Mucosa of descending colon (tissue), 3 donors: ENCODE data around the gene SLC2A5. TPM values are rescaled to one million over a fixed set of nuclear protein-coding genes. Genes with fewer than 3 reads are reported as not detected.
A peak's percentile ranks its signal among the peaks of the same experiment; 100 is the strongest.

Source experiments
- ATAC-seq: fragments of 200-7000 bp; cut with Tn5 transposase; one replicate; pipeline ENCODE4 v1.9.1; 2020; ENCODE audit warnings: mild to moderate bottlenecking, moderate library complexity
- DNase-seq, 3 donors: peaks; one replicate each; pipeline ENCODE4 v3.0.0-alpha.2; 2020
- H3K36me3 ChIP-seq: fragments of 200-600 bp; one replicate; pipeline ENCODE4 v1.8.0; 2021; ENCODE audit warnings: low read depth, mild to moderate bottlenecking
- H3K4me1 ChIP-seq: fragments of 200-600 bp; one replicate; pipeline ENCODE4 v1.8.0; 2021; ENCODE audit warnings: low read depth, mild to moderate bottlenecking
- H3K4me3 ChIP-seq: fragments of 200-600 bp; one replicate; pipeline ENCODE4 v1.8.0; 2021; ENCODE audit warnings: mild to moderate bottlenecking
- H3K9me3 ChIP-seq: fragments of 200-600 bp; one replicate; pipeline ENCODE4 v1.8.0; 2021; ENCODE audit warnings: mild to moderate bottlenecking
- intact Hi-C, 2 donors: fragments of 100-400 bp; cut with DNase I in 1 of 2; cut with micrococcal nuclease in 1 of 2; formaldehyde crosslinking; loops; one replicate each; pipeline versions ENCODE4 v1.11.0 to v1.11.1; 2022; cut with DNase I, micrococcal nuclease
- total RNA-seq, 3 donors: library from RNA; stranded (reverse); fragmentation: NEBNext Ultra II Directional in 2 of 3; extraction: Animal tissue kit (Norgen Biotek cat#: 25700) in 2 of 3; gene quantifications; one replicate each; pipeline versions ENCODE4 v1.2.1 to v1.2.4, GENCODE V29; 2021 to 2023
- TF ChIP-seq, protein P1 (sequence below): fragments of 200-600 bp; IDR thresholded peaks from one replicate; pipeline ENCODE4 v1.8.0; 2022; ENCODE audit warnings: antibody characterized with exemption, mild to moderate bottlenecking
- donor health status: DM: no; HTN: no; CAD: no; lungs with moderate emphysema.
- donor health status: DM: no; HTN: no; CAD: no.
- donor health status: DM: no; HTN: yes; CAD: no.

Gene SLC2A5
- total RNA-seq, 3 donors from 2014 or later, result 4.4 to 34.5 (median 7.8) TPM

DNA sequence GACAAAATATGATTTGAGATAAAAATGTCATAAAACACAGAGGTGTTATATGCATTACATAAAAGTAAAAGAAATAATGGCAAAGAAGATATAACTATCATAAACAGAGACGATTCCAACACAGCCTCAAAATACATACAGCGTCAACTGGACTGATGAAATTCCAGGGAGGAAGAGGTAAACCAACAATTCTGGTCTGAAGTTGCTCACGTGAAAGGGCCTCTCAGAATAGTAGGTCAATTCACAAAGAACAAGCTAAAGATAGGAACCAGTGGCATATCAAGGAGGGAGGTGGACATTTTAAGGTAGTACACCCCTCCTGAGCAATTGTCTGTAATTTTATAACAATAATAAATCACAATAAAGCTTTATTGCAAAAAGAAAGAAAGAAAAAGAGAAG is 18.6 kb downstream of the SLC2A5 start:
- Histone ChIP-seq H3K9me3 (no peaks in the 10 kb centered on the region), H3K4me1 (peaks cover 11% of the 10 kb centered on the region), H3K36me3 (no peaks in the 10 kb centered on the region), H3K4me3 (no peak overlapping the region)
- DNase-seq (no peak), ATAC-seq (no peak)
- intact Hi-C loops, result no loop called here
- TF ChIP-seq, protein P1, sequence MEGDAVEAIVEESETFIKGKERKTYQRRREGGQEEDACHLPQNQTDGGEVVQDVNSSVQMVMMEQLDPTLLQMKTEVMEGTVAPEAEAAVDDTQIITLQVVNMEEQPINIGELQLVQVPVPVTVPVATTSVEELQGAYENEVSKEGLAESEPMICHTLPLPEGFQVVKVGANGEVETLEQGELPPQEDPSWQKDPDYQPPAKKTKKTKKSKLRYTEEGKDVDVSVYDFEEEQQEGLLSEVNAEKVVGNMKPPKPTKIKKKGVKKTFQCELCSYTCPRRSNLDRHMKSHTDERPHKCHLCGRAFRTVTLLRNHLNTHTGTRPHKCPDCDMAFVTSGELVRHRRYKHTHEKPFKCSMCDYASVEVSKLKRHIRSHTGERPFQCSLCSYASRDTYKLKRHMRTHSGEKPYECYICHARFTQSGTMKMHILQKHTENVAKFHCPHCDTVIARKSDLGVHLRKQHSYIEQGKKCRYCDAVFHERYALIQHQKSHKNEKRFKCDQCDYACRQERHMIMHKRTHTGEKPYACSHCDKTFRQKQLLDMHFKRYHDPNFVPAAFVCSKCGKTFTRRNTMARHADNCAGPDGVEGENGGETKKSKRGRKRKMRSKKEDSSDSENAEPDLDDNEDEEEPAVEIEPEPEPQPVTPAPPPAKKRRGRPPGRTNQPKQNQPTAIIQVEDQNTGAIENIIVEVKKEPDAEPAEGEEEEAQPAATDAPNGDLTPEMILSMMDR, result no peak

DNA sequence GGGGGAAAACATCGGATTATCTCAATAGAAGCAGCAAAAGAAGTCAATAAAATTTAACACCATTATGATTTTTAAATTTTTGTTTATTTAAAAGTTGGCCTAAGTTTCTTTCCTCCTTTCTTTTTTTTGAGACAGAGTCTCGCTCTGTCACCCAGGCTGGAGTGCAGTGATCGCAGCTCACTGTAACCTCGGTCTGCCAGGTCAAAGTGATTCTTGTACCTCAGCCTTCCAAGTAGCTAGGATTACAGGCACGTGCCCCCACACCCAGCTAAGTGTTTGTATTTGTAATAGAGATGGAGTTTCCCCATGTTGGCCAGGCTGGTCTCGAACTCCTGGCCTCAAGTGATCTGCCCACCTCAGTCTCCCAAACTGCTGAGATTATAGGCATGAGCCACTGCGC is 20.9 kb downstream of the SLC2A5 start:
- Histone ChIP-seq H3K36me3 (no peaks in the 10 kb centered on the region), H3K9me3 (no peaks in the 10 kb centered on the region), H3K4me1 (peaks cover 11% of the 10 kb centered on the region), H3K4me3 (no peak overlapping the region)
- DNase-seq (no peak), ATAC-seq (no peak)
- intact Hi-C loops, result no loop called here
- TF ChIP-seq, protein P1, result no peak

DNA sequence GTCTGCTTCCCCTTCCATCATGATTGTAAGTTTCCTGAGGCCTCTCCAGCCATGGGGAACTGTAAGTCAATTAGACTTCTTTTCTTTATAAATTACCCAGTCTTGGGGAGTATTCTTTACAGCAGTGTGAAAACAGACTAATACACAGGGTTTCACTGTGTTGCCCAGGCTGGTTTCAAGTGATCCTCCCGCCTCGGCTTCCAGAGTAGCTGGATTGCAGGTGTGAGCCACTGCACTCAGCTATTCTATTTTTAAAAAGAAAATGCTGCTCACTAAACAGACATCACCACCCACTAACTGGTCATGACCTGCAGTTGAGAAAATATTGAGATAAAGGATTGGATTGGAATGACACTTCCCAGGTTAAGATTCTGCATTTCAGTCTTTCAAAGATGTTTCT is 22.4 kb downstream of the SLC2A5 start:
- Histone ChIP-seq H3K4me3 (no peak overlapping the region), H3K9me3 (no peaks in the 10 kb centered on the region), H3K4me1 (peaks cover 11% of the 10 kb centered on the region), H3K36me3 (no peaks in the 10 kb centered on the region)
- TF ChIP-seq, protein P1, result no peak
- intact Hi-C loops, result no loop called here
- no peak for ATAC-seq
- DNase-seq, result no peak

DNA sequence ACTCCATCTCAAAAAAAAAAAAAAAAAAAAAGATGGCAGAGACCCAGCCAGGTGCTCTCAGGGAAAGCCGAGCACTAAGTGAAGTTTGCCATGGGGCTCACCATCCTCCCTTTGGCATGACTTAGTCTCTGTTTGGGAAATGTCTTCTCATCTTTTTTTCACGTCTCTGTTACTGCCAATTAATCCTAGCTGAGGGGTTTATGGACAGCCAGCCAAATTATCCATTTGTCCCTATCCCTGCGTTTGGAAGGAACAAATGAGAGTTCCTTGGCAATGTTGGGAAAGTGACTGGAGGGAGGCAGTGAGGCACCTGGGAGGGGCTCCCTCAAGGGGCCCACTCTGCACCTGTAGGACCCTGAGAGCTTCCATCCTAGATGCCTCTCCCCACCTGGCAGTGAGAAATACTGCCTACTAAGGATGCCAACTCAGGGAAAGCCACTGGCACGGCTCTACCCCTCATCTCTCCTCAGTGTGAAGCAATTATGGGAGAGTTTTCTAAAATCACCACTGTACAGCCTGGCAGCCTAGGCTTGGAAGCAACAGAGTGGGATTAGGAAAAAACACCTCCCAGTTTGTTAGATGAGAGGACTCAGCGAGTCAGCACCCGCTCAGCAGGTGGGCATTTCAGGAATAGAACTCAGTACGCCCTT is 23.4 kb downstream of the SLC2A5 start:
- no peak for DNase-seq
- H3K4me3 ChIP-seq, result no peak overlapping the region
- intact Hi-C loops, result no loop called here
- peaks cover 11% of the 10 kb centered on the region for H3K4me1 ChIP-seq
- H3K36me3 ChIP-seq, result no peaks in the 10 kb centered on the region
- no peaks in the 10 kb centered on the region for H3K9me3 ChIP-seq
- peak; percentile 11 for ATAC-seq
- TF ChIP-seq, protein P1, result no peak

DNA sequence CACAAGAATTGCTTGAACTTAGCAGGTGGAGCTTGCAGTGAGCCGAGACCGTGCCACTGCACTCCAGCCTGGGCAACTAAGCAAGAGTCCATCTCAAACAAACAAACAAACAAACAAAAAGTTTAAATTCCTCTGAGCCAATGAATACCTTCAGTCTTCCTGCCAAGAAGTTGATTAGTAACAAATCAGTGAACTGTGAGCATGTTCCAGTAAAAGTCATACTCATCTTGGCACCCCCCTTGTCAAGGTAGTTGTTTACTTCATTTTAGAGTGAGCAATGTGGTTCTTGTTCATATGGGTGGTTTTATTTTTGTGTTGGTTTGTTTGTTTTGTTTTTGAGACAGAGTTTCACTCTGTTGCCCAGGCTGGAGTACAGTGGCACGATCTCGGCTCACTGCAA is 25.2 kb downstream of the SLC2A5 start:
- TF ChIP-seq, protein P1, result no peak
- DNase-seq, result no peak
- no peaks in the 10 kb centered on the region for H3K36me3 ChIP-seq
- intact Hi-C loops, result no loop called here
- ATAC-seq, result no peak
- H3K9me3 ChIP-seq, result no peaks in the 10 kb centered on the region
- H3K4me3 ChIP-seq, result no peak overlapping the region
- peaks cover 10% of the 10 kb centered on the region for H3K4me1 ChIP-seq

DNA sequence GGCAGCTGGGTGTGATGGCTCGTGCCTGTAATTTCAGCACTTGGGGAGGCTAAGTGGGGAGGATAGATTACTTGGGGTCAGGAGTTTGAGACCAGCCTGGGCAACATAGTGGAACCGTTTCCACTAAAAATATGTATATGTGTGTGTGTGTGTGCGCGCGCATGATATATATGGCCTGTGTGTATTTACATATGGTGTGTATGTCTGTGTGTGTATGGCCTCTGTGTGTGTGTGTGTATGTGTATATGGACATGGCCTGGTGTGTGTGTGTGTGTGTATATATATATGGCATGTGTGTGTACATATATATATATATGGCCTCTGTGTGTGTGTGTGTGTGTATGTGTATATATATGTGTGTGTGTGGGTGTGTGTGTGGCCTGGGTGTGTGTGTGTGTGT is 27.2 kb downstream of the SLC2A5 start:
- H3K4me3 ChIP-seq, result no peak overlapping the region
- TF ChIP-seq, protein P1, result no peak
- ATAC-seq (no peak), DNase-seq (no peak)
- intact Hi-C loops, result no loop called here
- H3K36me3 ChIP-seq, result no peaks in the 10 kb centered on the region
- H3K9me3 ChIP-seq, result no peaks in the 10 kb centered on the region
- H3K4me1 ChIP-seq, result no peaks in the 10 kb centered on the region
